Measurements from ENCODE around the gene GBE1.

- TF ChIP-seq, protein P1, sequence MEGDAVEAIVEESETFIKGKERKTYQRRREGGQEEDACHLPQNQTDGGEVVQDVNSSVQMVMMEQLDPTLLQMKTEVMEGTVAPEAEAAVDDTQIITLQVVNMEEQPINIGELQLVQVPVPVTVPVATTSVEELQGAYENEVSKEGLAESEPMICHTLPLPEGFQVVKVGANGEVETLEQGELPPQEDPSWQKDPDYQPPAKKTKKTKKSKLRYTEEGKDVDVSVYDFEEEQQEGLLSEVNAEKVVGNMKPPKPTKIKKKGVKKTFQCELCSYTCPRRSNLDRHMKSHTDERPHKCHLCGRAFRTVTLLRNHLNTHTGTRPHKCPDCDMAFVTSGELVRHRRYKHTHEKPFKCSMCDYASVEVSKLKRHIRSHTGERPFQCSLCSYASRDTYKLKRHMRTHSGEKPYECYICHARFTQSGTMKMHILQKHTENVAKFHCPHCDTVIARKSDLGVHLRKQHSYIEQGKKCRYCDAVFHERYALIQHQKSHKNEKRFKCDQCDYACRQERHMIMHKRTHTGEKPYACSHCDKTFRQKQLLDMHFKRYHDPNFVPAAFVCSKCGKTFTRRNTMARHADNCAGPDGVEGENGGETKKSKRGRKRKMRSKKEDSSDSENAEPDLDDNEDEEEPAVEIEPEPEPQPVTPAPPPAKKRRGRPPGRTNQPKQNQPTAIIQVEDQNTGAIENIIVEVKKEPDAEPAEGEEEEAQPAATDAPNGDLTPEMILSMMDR (IDR thresholded peaks at IDR 0.05 in 4 of 5, conservative IDR thresholded peaks at IDR 0.05 in 1 of 5), result no peak
- TF ChIP-seq POLR2A (IDR thresholded peaks at IDR 0.05), result no peak
These were observed 18.9 kb downstream of the GBE1 start for GRCh38 chr3:81742581-81742980.

All from gastrocnemius medialis (tissue), 4 donors.